K562 (cell line): ENCODE measurements around the gene NACC1. TPM values are rescaled to one million over a fixed set of nuclear protein-coding genes. Genes with fewer than 3 reads are reported as not detected.

Experiments
- ATAC-seq: fragments of 200-7000 bp; cut with Tn5 transposase; 3 replicates; pipeline ENCODE4 v1.9.1; 2020; ENCODE audit warnings: moderate library complexity
- BruUV-seq: library from RNA; stranded (reverse); fragments of 400-500 nt; replicated peaks from 2 replicates; lab custom pipeline; 2021; lab: Mats Ljungman, UMichigan
- CTCF ChIA-PET: fragments of 300-600 bp; formaldehyde crosslinking; extraction: SDS; loops from one replicate; lab custom pipeline; 2021; ENCODE audit warnings: low intra/inter-chr PET ratio; lab: Yijun Ruan, JAX
- POLR2A ChIA-PET: fragments of 300-600, 350-650 bp; sonication (Branson Sonifier 250); formaldehyde crosslinking; extraction: SDS; loops from one replicate; lab custom pipeline; 2021; ENCODE audit warnings: antibody characterized with exemption, inconsistent platforms; lab: Yijun Ruan, JAX
- DNase-seq, 4 experiments: peaks; one replicate each; pipeline versions ENCODE4 v3.0.0 to v3.0.0-alpha.2; 2011 to 2018; ENCODE audit warnings: low spot score in 3 of 4, mixed read lengths in 3 of 4; ENCODE audit errors: extremely low read depth in 1 of 4
- FAIRE-seq: peaks from 2 replicates; lab custom pipeline; 2011; peaks lifted over from hg19 to GRCh38; lab: Jason Lieb, UNC
- H2AFZ ChIP-seq: 2 replicates; pipeline ENCODE4 v1.6.0; 2011; ENCODE audit warnings: low read depth, low read length, control low read depth, inconsistent platforms
- H3K27ac ChIP-seq: fragments of 200-600 bp; 3 replicates; pipeline ENCODE4 v1.8.0; 2011; ENCODE audit warnings: low read depth, mild to moderate bottlenecking, control low read depth, inconsistent platforms, low read length, moderate library complexity, mixed read lengths; ENCODE audit errors: extremely low read depth
- H3K27me3 ChIP-seq, 2 experiments: fragments of 300-600 bp in 1 of 2; 2 replicates in 1 of 2; 3 replicates in 1 of 2; pipeline versions ENCODE4 v1.6.0 to v1.8.0; 2011; ENCODE audit warnings: inconsistent platforms in 2 of 2, low read length in 2 of 2, mild to moderate bottlenecking in 1 of 2, mixed read lengths in 1 of 2, moderate library complexity in 1 of 2; ENCODE audit not compliant: control insufficient read depth in 2 of 2, insufficient read depth in 2 of 2
- H3K36me3 ChIP-seq: fragments of 300-600 bp; 3 replicates; pipeline ENCODE4 v1.8.0; 2011; ENCODE audit warnings: mild to moderate bottlenecking, low read length, inconsistent platforms; ENCODE audit not compliant: control insufficient read depth, insufficient read depth
- H3K4me1 ChIP-seq, 2 experiments: fragments of 200-600 bp in 1 of 2; replicated peaks in 1 of 2; 2 replicates in 1 of 2; 3 replicates in 1 of 2; pipeline versions ENCODE4 v1.5.1 to v1.8.0; 2011; ENCODE audit warnings: inconsistent platforms in 2 of 2, low read length in 2 of 2, mild to moderate bottlenecking in 1 of 2, mixed read lengths in 1 of 2, moderate library complexity in 1 of 2; ENCODE audit not compliant: control insufficient read depth in 2 of 2, insufficient read depth in 2 of 2
- H3K4me2 ChIP-seq: 2 replicates; pipeline ENCODE4 v1.6.1; 2011; ENCODE audit warnings: low read length, control low read depth, inconsistent platforms, mixed read lengths; ENCODE audit not compliant: insufficient read depth
- H3K4me3 ChIP-seq: fragments of 200-600 bp; sonication (generic), shearing (Covaris generic); 2 replicates; pipeline ENCODE4 v1.5.1; 2016; ENCODE audit warnings: control low read depth, inconsistent platforms
- H3K79me2 ChIP-seq: fragments of 200-600 bp; 3 replicates; pipeline ENCODE4 v1.8.0; 2011; ENCODE audit warnings: low read length, inconsistent platforms; ENCODE audit not compliant: control insufficient read depth, insufficient read depth
- H3K9ac ChIP-seq, 2 experiments: 2 replicates each; pipeline versions ENCODE4 v1.6.0 to v1.6.1; 2011; ENCODE audit warnings: low read depth in 2 of 2, low read length in 2 of 2, control low read depth in 1 of 2, inconsistent platforms in 1 of 2, mild to moderate bottlenecking in 1 of 2, mixed read lengths in 1 of 2; ENCODE audit not compliant: insufficient read depth in 1 of 2
- H3K9me1 ChIP-seq: one replicate; pipeline ENCODE4 v1.6.0; 2011; ENCODE audit warnings: inconsistent platforms, mild to moderate bottlenecking, low read length, moderate library complexity; ENCODE audit not compliant: control insufficient read depth, insufficient read depth
- H3K9me3 ChIP-seq: replicated peaks from 2 replicates; pipeline ENCODE4 v1.5.1; 2011; ENCODE audit warnings: low read depth, low read length, inconsistent platforms; ENCODE audit not compliant: control insufficient read depth, insufficient read depth
- H4K20me1 ChIP-seq: replicated peaks from 2 replicates; pipeline ENCODE4 v1.6.1; 2011; ENCODE audit warnings: low read length, inconsistent platforms, mixed read lengths; ENCODE audit not compliant: control insufficient read depth, insufficient read depth
- EWSR1 ChIP-seq: fragments of 450-650 bp; IDR thresholded peaks from 2 replicates; pipeline ENCODE4 v1.6.1; 2018; ENCODE audit warnings: borderline replicate concordance, mild to moderate bottlenecking, low read depth, moderate library complexity; ENCODE audit not compliant: partially characterized antibody
- GATAD2A ChIP-seq: fragments of 450-650 bp; IDR thresholded peaks from 2 replicates; pipeline ENCODE4 v1.6.1; 2017
- HDAC8 ChIP-seq: fragments of 450-650 bp; IDR thresholded peaks from 2 replicates; pipeline ENCODE4 v1.6.1; 2016; ENCODE audit warnings: mild to moderate bottlenecking, missing genetic modification characterization, moderate library complexity, missing compliant biosample characterization
- KDM2B ChIP-seq: fragments of 250-450 bp; sonication (Bioruptor Pico); IDR thresholded peaks from 2 replicates; pipeline ENCODE4 v1.8.0; 2021; ENCODE audit warnings: mild to moderate bottlenecking, moderate library complexity
- KDM5B ChIP-seq: fragments of 200-600 bp; sonication (generic); IDR thresholded peaks from 2 replicates; pipeline ENCODE4 v1.6.1; 2012; ENCODE audit warnings: low read depth, mild to moderate bottlenecking, moderate library complexity, low read length, control low read depth, inconsistent platforms; ENCODE audit not compliant: insufficient replicate concordance
- MBD2 ChIP-seq: sonication (generic); IDR thresholded peaks from 2 replicates; pipeline ENCODE4 v1.6.1; 2016; ENCODE audit warnings: low read depth, borderline replicate concordance
- MTF1 ChIP-seq: fragments of 250-450 bp; sonication (Bioruptor Pico); IDR thresholded peaks from 2 replicates; pipeline ENCODE4 v1.9.0; 2021; ENCODE audit warnings: moderate library complexity, mild to moderate bottlenecking, inconsistent platforms, borderline replicate concordance
- SMAD4 ChIP-seq: fragments of 250-450 bp; sonication (Bioruptor Pico); conservative IDR thresholded peaks from 2 replicates; pipeline ENCODE4 v1.8.0; 2021; ENCODE audit warnings: inconsistent platforms, mild to moderate bottlenecking, moderate library complexity
- STAT5B ChIP-seq: fragments of 250-450 bp; sonication (Bioruptor Pico); IDR thresholded peaks from 2 replicates; pipeline ENCODE4 v1.8.0; 2021; ENCODE audit warnings: mild to moderate bottlenecking, inconsistent platforms
- TRIM28 ChIP-seq: fragments of 450-650 bp; IDR thresholded peaks from 2 replicates; pipeline ENCODE4 v1.6.1; 2017
- ZBTB8A ChIP-seq: fragments of 450-650 bp; IDR thresholded peaks from 2 replicates; pipeline ENCODE4 v1.6.1; 2018; ENCODE audit warnings: mild to moderate bottlenecking, moderate library complexity; ENCODE audit not compliant: partially characterized antibody
- ZNF140 ChIP-seq: fragments of 250-450 bp; sonication (Bioruptor Pico); IDR thresholded peaks from 2 replicates; pipeline ENCODE4 v1.8.0; 2021; ENCODE audit warnings: moderate library complexity, mild to moderate bottlenecking, inconsistent platforms
- ZNF766 ChIP-seq: fragments of 200-800 bp; sonication (Bioruptor generic); conservative IDR thresholded peaks from 2 replicates; pipeline ENCODE4 v1.6.1; 2016; ENCODE audit warnings: missing genetic modification characterization, missing compliant biosample characterization
- WGBS: fragments of 100-300 bp; shearing (Covaris generic); methylation state at CpG from one replicate; pipeline ENCODE4 v1.1.6; 2016; ENCODE audit warnings: low coverage, mixed read lengths; ENCODE audit not compliant: insufficient coverage; ENCODE audit errors: missing lambda C conversion rate; 5-methylcytosine and 5-hydroxymethylcytosine counted together
- in situ Hi-C: fragments of 300-500 bp; cut with MboI; formaldehyde crosslinking; loops from 4 replicates; pipeline ENCODE4 v1.15.0; 2018; ENCODE audit warnings: inconsistent platforms, mixed read lengths
- intact Hi-C: fragments of 100-400 bp; cut with micrococcal nuclease; formaldehyde crosslinking; loops from 2 replicates; pipeline ENCODE4 v1.14.2; 2022
- polyA plus RNA-seq, 8 experiments: library from polyadenylated mRNA; depleted of rRNA in 4 of 8; stranded (reverse) in 5 of 8; unstranded in 3 of 8; fragments of >200 nt; fragmentation: Nextera tagmentation in 2 of 8; fragmentation: Illumina TruSeq in 1 of 8; extraction: Ambion mirVana in 2 of 8; extraction: Trizol in 1 of 8; gene quantifications; 2 replicates each; pipeline versions ENCODE4 v1.2.1 to v1.2.3, GENCODE V29; 2011 to 2014; ENCODE audit warnings: inconsistent platforms in 1 of 8, missing spikeins in 1 of 8
- total RNA-seq, 7 experiments: library from RNA; depleted of rRNA in 6 of 7; stranded (reverse); fragments of >200 nt in 6 of 7; fragmentation: Illumina TruSeq in 2 of 7; extraction: Trizol in 2 of 7; gene quantifications; 2 replicates each; pipeline versions ENCODE4 v1.2.1 to v1.2.3, GENCODE V29; 2011 to 2021; ENCODE audit warnings: low replicate concordance in 1 of 7
- TF ChIP-seq, protein P1 (sequence below): fragments of 450-650 bp; IDR thresholded peaks from 2 replicates; pipeline ENCODE4 v1.6.1; 2016; ENCODE audit warnings: low read depth

The NACC1 gene
- total and polyA plus RNA-seq, 9 of the 15 experiments (the other 6 are each of a cell fraction or from before 2014, with no cell fraction given) = 0.04 to 96.6 (median 25.8) TPM

DNA sequence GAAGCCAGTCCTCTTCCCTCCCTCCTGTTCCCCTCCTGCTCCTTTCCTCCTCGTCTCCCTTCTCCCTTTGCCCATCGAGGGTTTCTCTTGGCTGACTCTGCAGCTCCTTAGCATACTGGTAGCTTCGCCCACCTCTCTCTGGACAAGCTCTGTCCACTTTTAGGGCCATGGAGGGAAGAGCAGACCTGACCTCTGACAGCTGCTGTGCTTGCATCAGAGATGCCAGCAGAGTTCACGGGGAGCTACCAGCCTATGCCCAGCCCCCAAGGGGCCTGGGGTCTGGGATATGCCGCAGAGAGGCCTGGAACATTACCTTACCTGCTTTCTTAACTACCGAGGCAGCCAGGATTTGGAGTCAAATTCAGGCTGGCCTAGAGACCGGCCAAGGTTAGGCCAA lies 35.1 kb upstream of the NACC1 start:
- Histone ChIP-seq H3K27ac (no peak overlapping the region; the same call in 2 of the 3 replicates), H3K4me2 (no peak overlapping the region), H3K4me3 (no peak overlapping the region), H3K27me3 (no peaks in the 10 kb centered on the region), H3K79me2 (no peaks in the 10 kb centered on the region), H3K9me1 (no peaks in the 10 kb centered on the region), H3K9ac (peak overlapping the region in 1 of 2 experiments; percentile 59; a peak in 2 of 4 replicates), H3K9me3 (no peaks in the 10 kb centered on the region), H4K20me1 (no peaks in the 10 kb centered on the region), H3K4me1 (peaks cover 21 to 57% of the 10 kb centered on the region in 2 experiments), H3K36me3 (peaks cover 22% of the 10 kb centered on the region; the same call in 1 of the 3 replicates), H2AFZ (no peak overlapping the region)
- TF ChIP-seq KDM5B (no peak), KDM2B (CRISPR knock-in tag) (no peak), TRIM28 (no peak), ZNF766 (CRISPR knock-in tag) (no peak), GATAD2A (no peak), MTF1 (CRISPR knock-in tag) (no peak), ZNF140 (no peak), SMAD4 (no peak), ZBTB8A (no peak), EWSR1 (no peak), STAT5B (CRISPR knock-in tag) (no peak), HDAC8 (no peak), MBD2 (no peak)
- TF ChIP-seq, protein P1, sequence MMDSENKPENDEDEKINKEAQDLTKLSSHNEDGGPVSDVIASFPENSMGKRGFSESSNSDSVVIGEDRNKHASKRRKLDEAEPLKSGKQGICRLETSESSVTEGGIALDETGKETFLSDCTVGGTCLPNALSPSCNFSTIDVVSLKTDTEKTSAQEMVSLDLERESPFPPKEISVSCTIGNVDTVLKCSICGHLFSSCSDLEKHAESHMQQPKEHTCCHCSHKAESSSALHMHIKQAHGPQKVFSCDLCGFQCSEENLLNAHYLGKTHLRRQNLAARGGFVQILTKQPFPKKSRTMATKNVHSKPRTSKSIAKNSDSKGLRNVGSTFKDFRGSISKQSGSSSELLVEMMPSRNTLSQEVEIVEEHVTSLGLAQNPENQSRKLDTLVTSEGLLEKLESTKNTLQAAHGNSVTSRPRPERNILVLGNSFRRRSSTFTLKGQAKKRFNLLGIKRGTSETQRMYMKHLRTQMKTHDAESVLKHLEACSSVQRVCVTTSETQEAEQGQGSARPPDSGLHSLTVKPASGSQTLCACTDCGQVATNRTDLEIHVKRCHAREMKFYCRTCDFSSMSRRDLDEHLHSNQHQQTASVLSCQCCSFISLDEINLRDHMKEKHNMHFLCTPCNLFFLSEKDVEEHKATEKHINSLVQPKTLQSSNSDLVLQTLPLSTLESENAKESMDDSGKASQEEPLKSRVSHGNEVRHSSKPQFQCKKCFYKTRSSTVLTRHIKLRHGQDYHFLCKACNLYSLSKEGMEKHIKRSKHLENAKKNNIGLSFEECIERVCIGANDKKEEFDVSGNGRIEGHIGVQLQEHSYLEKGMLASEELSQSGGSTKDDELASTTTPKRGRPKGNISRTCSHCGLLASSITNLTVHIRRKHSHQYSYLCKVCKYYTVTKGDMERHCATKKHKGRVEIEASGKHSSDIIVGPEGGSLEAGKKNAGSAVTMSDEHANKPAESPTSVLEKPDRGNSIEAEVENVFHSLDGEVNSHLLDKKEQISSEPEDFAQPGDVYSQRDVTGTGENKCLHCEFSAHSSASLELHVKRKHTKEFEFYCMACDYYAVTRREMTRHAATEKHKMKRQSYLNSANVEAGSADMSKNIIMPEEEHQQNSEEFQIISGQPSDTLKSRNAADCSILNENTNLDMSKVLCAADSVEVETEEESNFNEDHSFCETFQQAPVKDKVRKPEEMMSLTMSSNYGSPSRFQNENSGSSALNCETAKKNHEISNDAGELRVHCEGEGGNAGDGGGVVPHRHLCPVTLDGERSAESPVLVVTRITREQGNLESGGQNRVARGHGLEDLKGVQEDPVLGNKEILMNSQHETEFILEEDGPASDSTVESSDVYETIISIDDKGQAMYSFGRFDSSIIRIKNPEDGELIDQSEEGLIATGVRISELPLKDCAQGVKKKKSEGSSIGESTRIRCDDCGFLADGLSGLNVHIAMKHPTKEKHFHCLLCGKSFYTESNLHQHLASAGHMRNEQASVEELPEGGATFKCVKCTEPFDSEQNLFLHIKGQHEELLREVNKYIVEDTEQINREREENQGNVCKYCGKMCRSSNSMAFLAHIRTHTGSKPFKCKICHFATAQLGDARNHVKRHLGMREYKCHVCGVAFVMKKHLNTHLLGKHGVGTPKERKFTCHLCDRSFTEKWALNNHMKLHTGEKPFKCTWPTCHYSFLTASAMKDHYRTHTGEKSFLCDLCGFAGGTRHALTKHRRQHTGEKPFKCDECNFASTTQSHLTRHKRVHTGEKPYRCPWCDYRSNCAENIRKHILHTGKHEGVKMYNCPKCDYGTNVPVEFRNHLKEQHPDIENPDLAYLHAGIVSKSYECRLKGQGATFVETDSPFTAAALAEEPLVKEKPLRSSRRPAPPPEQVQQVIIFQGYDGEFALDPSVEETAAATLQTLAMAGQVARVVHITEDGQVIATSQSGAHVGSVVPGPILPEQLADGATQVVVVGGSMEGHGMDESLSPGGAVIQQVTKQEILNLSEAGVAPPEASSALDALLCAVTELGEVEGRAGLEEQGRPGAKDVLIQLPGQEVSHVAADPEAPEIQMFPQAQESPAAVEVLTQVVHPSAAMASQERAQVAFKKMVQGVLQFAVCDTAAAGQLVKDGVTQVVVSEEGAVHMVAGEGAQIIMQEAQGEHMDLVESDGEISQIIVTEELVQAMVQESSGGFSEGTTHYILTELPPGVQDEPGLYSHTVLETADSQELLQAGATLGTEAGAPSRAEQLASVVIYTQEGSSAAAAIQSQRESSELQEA = no peak
- intact Hi-C loops = no loop called here
- WGBS = 75% methylated on average over 6 of the region's 7 CpGs
- in situ Hi-C loops = no loop called here
- DNase-seq (no peak), ATAC-seq (no peak), FAIRE-seq (no peak)
- ChIA-PET POLR2A (interaction anchor here (1.0 to 1.7 kb wide), 2 partner anchors 11 to 13 kb away, joined by 4 to 5 read pairs; no protein-coding TSS in a partner anchor), CTCF (interaction anchor here (0.5 to 1.2 kb wide), 2 partner anchors 76 to 117 kb away, joined by 3 to 7 read pairs; no protein-coding TSS in a partner anchor)
- no TSS peak for BruUV-seq
